ENCODE data around the gene CCDC186. TPM values are rescaled to one million over a fixed set of nuclear protein-coding genes. Genes with fewer than 3 reads are reported as not detected.

Gene CCDC186
- total RNA-seq, 2 donors from 2014 or later, result 22.6 to 40.4 TPM

DNA sequence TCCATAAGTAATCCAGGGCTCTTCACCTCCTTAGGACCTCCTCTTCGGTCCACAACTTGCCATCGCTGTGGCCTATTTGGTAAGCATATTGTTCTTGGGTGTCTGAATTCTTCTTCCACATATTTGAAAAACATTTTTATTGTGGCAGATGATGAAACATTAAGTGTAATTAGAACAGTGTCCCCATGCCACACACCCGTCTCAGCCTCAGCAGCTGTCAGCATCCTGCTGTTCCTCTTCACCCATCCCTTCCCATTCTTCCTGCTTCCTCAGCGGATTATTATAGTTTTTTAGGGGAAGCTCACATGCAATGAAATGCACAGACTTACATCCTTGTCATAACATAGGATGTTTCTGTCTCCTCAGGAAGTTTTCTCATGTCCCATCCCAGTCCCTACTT lies 25.2 kb upstream of the CCDC186 start:
- Histone ChIP-seq H3K4me3 (no peak overlapping the region), H3K27ac (no peak overlapping the region), H3K9me3 (no peaks in the 10 kb centered on the region), H3K36me3 (no peaks in the 10 kb centered on the region), H3K27me3 (replicated peaks; ENCODE audit: insufficient read depth) (no peaks in the 10 kb centered on the region), H3K4me1 (replicated peaks) (no peaks in the 10 kb centered on the region)
- TF ChIP-seq POLR2AphosphoS5 (IDR thresholded peaks at IDR 0.05) (no peak), POLR2A (IDR thresholded peaks at IDR 0.05) (no peak)
- TF ChIP-seq, protein P1, sequence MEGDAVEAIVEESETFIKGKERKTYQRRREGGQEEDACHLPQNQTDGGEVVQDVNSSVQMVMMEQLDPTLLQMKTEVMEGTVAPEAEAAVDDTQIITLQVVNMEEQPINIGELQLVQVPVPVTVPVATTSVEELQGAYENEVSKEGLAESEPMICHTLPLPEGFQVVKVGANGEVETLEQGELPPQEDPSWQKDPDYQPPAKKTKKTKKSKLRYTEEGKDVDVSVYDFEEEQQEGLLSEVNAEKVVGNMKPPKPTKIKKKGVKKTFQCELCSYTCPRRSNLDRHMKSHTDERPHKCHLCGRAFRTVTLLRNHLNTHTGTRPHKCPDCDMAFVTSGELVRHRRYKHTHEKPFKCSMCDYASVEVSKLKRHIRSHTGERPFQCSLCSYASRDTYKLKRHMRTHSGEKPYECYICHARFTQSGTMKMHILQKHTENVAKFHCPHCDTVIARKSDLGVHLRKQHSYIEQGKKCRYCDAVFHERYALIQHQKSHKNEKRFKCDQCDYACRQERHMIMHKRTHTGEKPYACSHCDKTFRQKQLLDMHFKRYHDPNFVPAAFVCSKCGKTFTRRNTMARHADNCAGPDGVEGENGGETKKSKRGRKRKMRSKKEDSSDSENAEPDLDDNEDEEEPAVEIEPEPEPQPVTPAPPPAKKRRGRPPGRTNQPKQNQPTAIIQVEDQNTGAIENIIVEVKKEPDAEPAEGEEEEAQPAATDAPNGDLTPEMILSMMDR (IDR thresholded peaks at IDR 0.05), result no peak
- DNase-seq (ENCODE audit: low spot score), result no peak
- 90% methylated on average over 4 of the region's 4 CpGs for WGBS
- intact Hi-C loops (cut with DNase I), result no loop called here

DNA sequence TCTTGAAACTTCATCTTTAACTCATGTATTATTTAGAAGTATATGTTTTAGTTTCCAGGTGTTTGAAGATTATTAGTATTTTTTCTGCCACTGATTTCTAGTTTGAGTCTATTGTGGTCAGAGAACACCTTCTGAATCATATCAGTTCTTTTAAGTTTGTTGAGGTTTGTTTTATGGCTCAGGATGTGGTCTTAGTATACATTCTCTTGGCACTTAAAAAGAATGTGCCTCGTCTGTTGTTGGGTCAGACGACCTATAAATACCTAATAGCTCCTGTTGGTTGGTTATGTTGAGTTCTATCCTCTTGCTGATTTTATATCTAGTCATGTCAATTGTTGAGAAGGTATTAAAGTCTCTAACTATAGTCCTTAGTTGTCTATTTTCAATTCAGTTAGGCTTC lies 21.1 kb upstream of the CCDC186 start:
- 26% methylated on average over 2 of the region's 2 CpGs for WGBS
- intact Hi-C loops (cut with DNase I), result no loop called here
- DNase-seq (ENCODE audit: low spot score), result no peak
- Histone ChIP-seq H3K27me3 (replicated peaks; ENCODE audit: insufficient read depth) (no peaks in the 10 kb centered on the region), H3K4me3 (no peak overlapping the region), H3K27ac (no peak overlapping the region), H3K9me3 (no peaks in the 10 kb centered on the region), H3K36me3 (no peaks in the 10 kb centered on the region), H3K4me1 (replicated peaks) (no peaks in the 10 kb centered on the region)
- no peak for TF ChIP-seq POLR2AphosphoS5 (IDR thresholded peaks at IDR 0.05)
- no peak for TF ChIP-seq POLR2A (IDR thresholded peaks at IDR 0.05)
- TF ChIP-seq, protein P1 (IDR thresholded peaks at IDR 0.05), result no peak

DNA sequence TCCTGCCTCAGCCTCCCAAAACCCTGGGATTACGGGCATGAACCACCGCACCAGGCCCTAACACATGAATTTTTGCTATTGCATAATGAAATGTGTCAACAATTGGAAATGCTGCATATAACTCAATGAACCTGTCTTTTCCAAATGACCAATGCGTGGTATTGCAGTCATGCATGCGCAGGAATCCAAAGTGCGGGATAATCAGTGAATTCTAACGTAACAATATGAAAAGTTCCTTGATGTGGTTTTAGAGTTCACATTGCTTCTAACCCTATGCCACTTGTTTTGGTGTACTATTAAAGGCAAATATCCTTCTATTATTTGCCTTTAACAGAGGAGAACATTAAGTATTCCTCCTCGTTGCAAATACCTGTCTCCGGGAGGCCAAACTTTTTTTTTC lies 15.7 kb upstream of the CCDC186 start:
- WGBS, result 89% methylated on average over 8 of the region's 8 CpGs
- Histone ChIP-seq H3K36me3 (no peaks in the 10 kb centered on the region), H3K4me1 (replicated peaks) (no peaks in the 10 kb centered on the region), H3K9me3 (no peaks in the 10 kb centered on the region), H3K27me3 (replicated peaks; ENCODE audit: insufficient read depth) (no peaks in the 10 kb centered on the region), H3K27ac (no peak overlapping the region), H3K4me3 (no peak overlapping the region)
- intact Hi-C loops (cut with DNase I), result no loop called here
- DNase-seq (ENCODE audit: low spot score), result no peak
- TF ChIP-seq POLR2AphosphoS5 (IDR thresholded peaks at IDR 0.05) (no peak), POLR2A (IDR thresholded peaks at IDR 0.05) (no peak)
- TF ChIP-seq, protein P1 (IDR thresholded peaks at IDR 0.05), result no peak

DNA sequence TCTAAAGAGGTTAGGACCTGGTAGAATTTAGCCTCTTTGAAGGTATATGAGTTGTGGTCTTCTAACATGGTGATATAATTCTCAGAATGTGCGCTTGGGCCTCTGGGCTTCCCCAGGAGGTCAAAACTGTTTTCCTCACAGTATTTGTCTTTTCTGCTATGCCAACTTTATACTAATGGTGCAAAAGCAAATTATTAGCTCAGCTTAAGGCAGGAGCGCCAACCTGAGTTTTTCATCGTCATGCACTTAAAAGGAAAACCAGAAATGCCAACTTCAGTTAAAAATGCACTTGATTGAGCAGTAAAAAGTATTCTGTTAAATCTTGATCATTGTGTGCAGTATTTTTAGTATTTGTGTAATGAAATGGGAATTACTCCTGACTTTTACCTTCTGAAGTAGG lies 14.9 kb upstream of the CCDC186 start:
- Histone ChIP-seq H3K4me1 (replicated peaks) (no peaks in the 10 kb centered on the region), H3K27me3 (replicated peaks; ENCODE audit: insufficient read depth) (no peaks in the 10 kb centered on the region), H3K9me3 (no peaks in the 10 kb centered on the region), H3K36me3 (no peaks in the 10 kb centered on the region), H3K27ac (no peak overlapping the region), H3K4me3 (no peak overlapping the region)
- WGBS, result 91% methylated on average over 3 of the region's 3 CpGs
- no peak for DNase-seq (ENCODE audit: low spot score)
- intact Hi-C loops (cut with DNase I), result no loop called here
- TF ChIP-seq, protein P1 (IDR thresholded peaks at IDR 0.05), result no peak
- TF ChIP-seq POLR2AphosphoS5 (IDR thresholded peaks at IDR 0.05) (no peak), POLR2A (IDR thresholded peaks at IDR 0.05) (no peak)

DNA sequence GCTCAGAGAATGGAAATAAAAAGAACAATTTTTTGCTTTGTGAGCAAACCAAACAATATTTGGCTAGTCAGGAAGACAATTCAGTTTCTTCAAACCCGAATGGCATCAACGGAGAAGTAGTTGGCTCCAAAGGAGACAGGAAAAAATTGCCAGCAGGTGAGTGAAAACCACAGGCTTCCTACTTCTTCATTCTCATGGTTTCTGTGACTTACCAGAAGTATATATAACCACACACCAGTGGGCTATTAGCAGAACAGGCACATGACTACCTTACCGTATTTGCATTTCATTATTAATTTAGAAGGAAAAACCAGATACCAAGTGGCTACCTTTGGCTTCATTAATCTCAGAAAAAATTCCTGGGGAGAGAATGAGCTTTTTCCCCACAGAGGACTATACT lies 14.0 kb upstream of the CCDC186 start:
- H3K27me3 ChIP-seq (replicated peaks; ENCODE audit: insufficient read depth), result no peaks in the 10 kb centered on the region
- 88% methylated on average over 3 of the region's 3 CpGs for WGBS
- H3K4me3 ChIP-seq, result no peak overlapping the region
- TF ChIP-seq POLR2A (IDR thresholded peaks at IDR 0.05) (no peak), POLR2AphosphoS5 (IDR thresholded peaks at IDR 0.05) (no peak)
- TF ChIP-seq, protein P1 (IDR thresholded peaks at IDR 0.05), result no peak
- intact Hi-C loops (cut with DNase I), result no loop called here
- no peaks in the 10 kb centered on the region for H3K4me1 ChIP-seq (replicated peaks)
- DNase-seq (ENCODE audit: low spot score), result no peak
- H3K9me3 ChIP-seq, result no peaks in the 10 kb centered on the region
- no peaks in the 10 kb centered on the region for H3K36me3 ChIP-seq
- no peak overlapping the region for H3K27ac ChIP-seq
